Panc1 (cell line): ENCODE results near the gene RNF125. TPM values are rescaled to one million over a fixed set of nuclear protein-coding genes. Genes with fewer than 3 reads are reported as not detected.

Experiments
- ATAC-seq: fragments of 200-7000 bp; cut with Tn5 transposase; 2 replicates; pipeline ENCODE4 v1.9.1; 2020; ENCODE audit warnings: mild to moderate bottlenecking, moderate library complexity
- BruUV-seq: library from RNA; stranded (reverse); fragments of 400-500 nt; replicated peaks from 2 replicates; lab custom pipeline; 2021; lab: Mats Ljungman, UMichigan
- CTCF ChIA-PET: fragments of 300-600 bp; sonication (Branson Sonifier 250); formaldehyde crosslinking; loops from one replicate; lab custom pipeline; 2022; ENCODE audit warnings: antibody characterized with exemption; lab: Charles Lee
- POLR2A ChIA-PET: fragments of 300-600 bp; sonication (Branson Sonifier 250); formaldehyde crosslinking; loops from one replicate; lab custom pipeline; 2022; ENCODE audit warnings: antibody characterized with exemption; lab: Charles Lee
- DNase-seq: peaks from one replicate; pipeline ENCODE4 v3.0.0-alpha.2; 2010; ENCODE audit warnings: low read depth, low spot score
- H3K27ac ChIP-seq: 2 replicates; pipeline ENCODE4 v1.5.1; 2011; ENCODE audit warnings: mild to moderate bottlenecking, low read length, inconsistent platforms
- H3K27me3 ChIP-seq: fragments of 200-500 bp; sonication (Bioruptor generic); 2 replicates; pipeline ENCODE4 v1.6.0; 2014; ENCODE audit warnings: low read length, inconsistent platforms; ENCODE audit not compliant: control insufficient read depth, insufficient read depth
- H3K36me3 ChIP-seq: fragments of 200-500 bp; sonication (Bioruptor generic); 2 replicates; pipeline ENCODE4 v1.5.1; 2014; ENCODE audit warnings: inconsistent platforms, mild to moderate bottlenecking, low read length, moderate library complexity; ENCODE audit not compliant: control insufficient read depth, insufficient read depth
- H3K4me1 ChIP-seq: 2 replicates; pipeline ENCODE4 v1.5.1; 2011; ENCODE audit warnings: inconsistent platforms, mild to moderate bottlenecking, low read length, moderate library complexity; ENCODE audit not compliant: control insufficient read depth, insufficient read depth
- H3K4me3 ChIP-seq, 2 experiments: 2 replicates each; pipeline ENCODE4 v1.5.1; 2011 to 2012; ENCODE audit warnings: low read depth in 2 of 2, low read length in 2 of 2, mild to moderate bottlenecking in 2 of 2, inconsistent platforms in 1 of 2, moderate library complexity in 1 of 2
- H3K9me3 ChIP-seq: fragments of 200-500 bp; sonication (Bioruptor generic); 2 replicates; pipeline ENCODE4 v1.5.1; 2014; ENCODE audit warnings: low read depth, mild to moderate bottlenecking, inconsistent platforms, low read length, moderate library complexity; ENCODE audit not compliant: control insufficient read depth, insufficient read depth
- CTCF ChIP-seq: fragments of 450-650 bp; IDR thresholded peaks from 2 replicates; pipeline ENCODE4 v1.5.1; 2017; ENCODE audit warnings: mild to moderate bottlenecking
- POLR2AphosphoS5 ChIP-seq: IDR thresholded peaks from 2 replicates; pipeline ENCODE4 v1.6.1; 2012; ENCODE audit warnings: mild to moderate bottlenecking, low read depth, low read length, moderate library complexity
- REST ChIP-seq, 2 experiments: IDR thresholded peaks; 2 replicates each; pipeline ENCODE4 v1.6.1; 2011 to 2012; ENCODE audit warnings: low read depth in 2 of 2, control low read depth in 1 of 2, low read length in 1 of 2, mild to moderate bottlenecking in 1 of 2, moderate library complexity in 1 of 2; ENCODE audit not compliant: insufficient read depth in 1 of 2
- SIN3A ChIP-seq: IDR thresholded peaks from 2 replicates; pipeline ENCODE4 v1.6.1; 2012; ENCODE audit warnings: low read depth, mild to moderate bottlenecking, low read length, moderate library complexity, borderline replicate concordance; ENCODE audit not compliant: insufficient read depth
- TCF7L2 ChIP-seq: IDR thresholded peaks from 2 replicates; pipeline ENCODE4 v1.6.1; 2011; ENCODE audit warnings: mild to moderate bottlenecking, low read depth, low read length, inconsistent platforms
- in situ Hi-C: cut with HindIII; loops from 2 replicates; pipeline ENCODE4 v1.10.0; 2016; ENCODE audit warnings: low sequenced_read_pairs, low pct_unique_long_range_greater_than_20kb
- intact Hi-C: fragments of 100-400 bp; cut with micrococcal nuclease; formaldehyde crosslinking; loops from one replicate; pipeline ENCODE4 v1.10.0; 2022; ENCODE audit not compliant: unreplicated experiment
- total RNA-seq: library from RNA; stranded (reverse); gene quantifications from one replicate; pipeline ENCODE4 v1.2.1, GENCODE V29; 2021; ENCODE audit not compliant: unreplicated experiment

Gene RNF125
- total RNA-seq, 1 experiment from 2014 or later: 0.57 TPM

GRCh38 chr18:31990823-31991222, 27.8 kb upstream of the RNF125 start:
- BruUV-seq: no TSS peak
- no peaks in the 10 kb centered on the region for H3K27me3 ChIP-seq
- no peak for ATAC-seq
- H3K27ac ChIP-seq: no peak overlapping the region
- intact Hi-C loops: no loop called here
- ChIA-PET CTCF (no interaction called here), POLR2A (no interaction called here)
- DNase-seq: no peak
- in situ Hi-C loops: no loop called here
- H3K4me1 ChIP-seq: no peaks in the 10 kb centered on the region
- no peaks in the 10 kb centered on the region for H3K9me3 ChIP-seq
- TF ChIP-seq SIN3A (no peak), POLR2AphosphoS5 (no peak), CTCF (no peak), TCF7L2 (no peak), REST (IDR thresholded peaks at IDR 0.05; ENCODE audit: insufficient read depth in 1 of 2, low read depth in 2 of 2, low read length in 1 of 2) (no peak)
- no peaks in the 10 kb centered on the region for H3K36me3 ChIP-seq
- no peak overlapping the region for H3K4me3 ChIP-seq

GRCh38 chr18:31996007-31996406, 22.6 kb upstream of the RNF125 start:
- Histone ChIP-seq H3K27ac (no peak overlapping the region), H3K9me3 (no peaks in the 10 kb centered on the region), H3K4me3 (no peak overlapping the region), H3K4me1 (no peaks in the 10 kb centered on the region), H3K27me3 (no peaks in the 10 kb centered on the region), H3K36me3 (no peaks in the 10 kb centered on the region)
- CTCF ChIA-PET: no interaction called here
- TF ChIP-seq SIN3A: no peak
- TF ChIP-seq TCF7L2: no peak
- TF ChIP-seq POLR2AphosphoS5: no peak
- no peak for TF ChIP-seq REST (IDR thresholded peaks at IDR 0.05; ENCODE audit: insufficient read depth in 1 of 2, low read depth in 2 of 2, low read length in 1 of 2)
- TF ChIP-seq CTCF: no peak
- ATAC-seq: no peak
- in situ Hi-C loops: no loop called here
- POLR2A ChIA-PET: no interaction called here
- BruUV-seq: no TSS peak
- DNase-seq: no peak
- intact Hi-C loops: no loop called here
